Kidney (tissue), 14 donors: ENCODE measurements around the gene KCTD19. TPM values are rescaled to one million over a fixed set of nuclear protein-coding genes. Genes with fewer than 3 reads are reported as not detected.

Experiments
- DNase-seq, 5 donors: peaks; one replicate each; pipeline ENCODE4 v3.0.0-alpha.2; 2013 to 2020
- FAIRE-seq: peaks from 2 replicates; lab custom pipeline; 2012; peaks lifted over from hg19 to GRCh38; lab: Jason Lieb, UNC
- H3K27ac ChIP-seq, 2 donors: one replicate each; pipeline ENCODE4 v1.7.0; 2013; ENCODE audit warnings: low read depth in 2 of 2, low read length in 2 of 2, inconsistent platforms in 1 of 2
- H3K27me3 ChIP-seq: one replicate; pipeline ENCODE4 v1.7.1; 2013; ENCODE audit warnings: low read length, inconsistent platforms; ENCODE audit not compliant: control insufficient read depth, insufficient read depth
- H3K36me3 ChIP-seq, 3 donors: one replicate each; pipeline versions ENCODE4 v1.7.0 to v1.7.1; 2013; ENCODE audit warnings: low read length in 3 of 3, control low read depth in 1 of 3, inconsistent platforms in 1 of 3; ENCODE audit not compliant: insufficient read depth in 3 of 3, control insufficient read depth in 2 of 3
- H3K4me1 ChIP-seq, 3 donors: one replicate each; pipeline versions ENCODE4 v1.7.0 to v1.7.1; 2013; ENCODE audit warnings: low read length in 3 of 3, inconsistent platforms in 1 of 3, low read depth in 1 of 3; ENCODE audit not compliant: control insufficient read depth in 2 of 3, insufficient read depth in 2 of 3
- H3K4me3 ChIP-seq, 3 donors: one replicate each; pipeline versions ENCODE4 v1.7.0 to v1.8.1; 2013; ENCODE audit warnings: low read length in 3 of 3, control low read depth in 1 of 3, inconsistent platforms in 1 of 3
- H3K9ac ChIP-seq, 3 donors: one replicate each; pipeline versions ENCODE4 v1.7.0 to v1.7.1; 2013; ENCODE audit warnings: low read length in 3 of 3, control low read depth in 1 of 3, inconsistent platforms in 1 of 3
- H3K9me3 ChIP-seq, 3 donors: one replicate each; pipeline versions ENCODE4 v1.7.0 to v1.7.1; 2013; ENCODE audit warnings: low read length in 3 of 3, control low read depth in 1 of 3, inconsistent platforms in 1 of 3; ENCODE audit not compliant: control insufficient read depth in 2 of 3, insufficient read depth in 1 of 3
- CTCF ChIP-seq: IDR thresholded peaks from 3 replicates; pipeline ENCODE4 v1.5.1; 2012; ENCODE audit warnings: mild to moderate bottlenecking, moderate library complexity, borderline replicate concordance; ENCODE audit not compliant: insufficient read depth; ENCODE audit errors: extremely low read depth
- intact Hi-C: fragments of 100-400 bp; cut with DNase I; formaldehyde crosslinking; loops from one replicate; pipeline ENCODE4 v1.11.1; 2022
- polyA plus RNA-seq: library from polyadenylated mRNA; stranded (reverse); fragments of 350-450 nt; fragmentation: Illumina TruSeq; extraction: RNeasy Lipid Tissue Mini Kit (QIAGEN cat#74804); gene quantifications from one replicate; pipeline ENCODE4 v1.2.3, GENCODE V29; 2014; ENCODE audit warnings: low read depth, low replicate concordance; ENCODE audit not compliant: insufficient read depth
- total RNA-seq: library from RNA; stranded (reverse); fragmentation: NEBNext Ultra II Directional; extraction: Animal tissue kit (Norgen Biotek cat#: 25700); gene quantifications from one replicate; pipeline ENCODE4 v1.2.1, GENCODE V29; 2021
- donor health status: control.
- donor health status: control.
- donor health status: control.
- donor health status: control.
- donor health status: control.
- donor health status: DM: yes; HTN: yes; CAD: no.
- donor health status: Normal renal cell carcinoma (clear cell type).

Gene KCTD19
- total and polyA plus RNA-seq, 2 donors from 2014 or later, result 0.31 TPM; not detected in 1

- Histone ChIP-seq H3K9me3 (no peaks in the 10 kb centered on the region), H3K9ac (no peak overlapping the region), H3K4me1 (peaks cover 0 to 3% (median 2%) of the 10 kb centered on the region in 3 donors), H3K4me3 (no peak overlapping the region), H3K27ac (peak overlapping the region in 1 of 2 donors; percentile 8), H3K27me3 (no peaks in the 10 kb centered on the region), H3K36me3 (no peaks in the 10 kb centered on the region)
- DNase-seq (peak in 2 of 5 donors; percentile 44 to 58), FAIRE-seq (no peak)
- intact Hi-C loops, result no loop called here
- TF ChIP-seq CTCF, result no peak
These were observed 13.8 kb downstream of the KCTD19 start for GRCh38 chr16:67312719-67313118.

DNA sequence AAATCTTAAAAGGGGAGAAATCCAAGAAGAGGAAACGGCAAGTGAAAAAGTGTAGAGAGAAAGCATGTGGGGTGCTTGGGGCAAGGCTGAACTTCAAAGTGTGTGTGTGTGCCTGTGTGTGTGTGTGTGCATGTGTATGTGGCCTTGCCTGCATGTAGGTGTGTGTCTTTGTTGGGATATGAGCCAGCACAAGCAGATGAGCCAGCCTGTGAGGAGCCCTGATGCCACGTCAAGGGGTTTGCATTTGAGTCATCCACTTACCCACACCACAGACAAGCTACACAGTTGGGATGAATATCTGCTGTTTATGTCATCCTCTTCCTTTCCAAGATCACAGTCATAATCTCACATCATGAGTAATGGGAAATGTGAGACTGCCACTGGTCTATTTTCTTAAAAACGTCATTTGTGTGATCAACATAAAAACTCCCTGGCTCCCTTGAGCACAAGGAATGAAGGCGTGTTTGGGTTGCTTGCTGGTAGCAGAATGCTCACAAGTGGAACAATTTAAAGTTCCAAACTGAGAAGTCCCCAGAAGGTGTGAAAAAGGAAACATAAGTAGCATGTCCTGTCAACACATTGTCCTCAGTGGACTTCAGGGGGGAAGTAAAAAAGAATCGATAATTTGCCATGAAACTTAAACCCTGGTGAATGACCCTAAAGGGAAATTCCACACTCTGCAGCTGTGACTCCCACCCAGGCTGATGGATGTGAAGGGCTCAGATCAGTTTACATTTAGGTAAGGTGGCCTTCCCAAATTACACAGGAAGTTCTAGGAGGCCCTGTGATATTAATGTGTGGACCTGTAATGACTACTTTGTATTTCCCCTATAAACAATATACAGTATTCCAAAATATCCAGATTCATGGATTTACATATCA, 14.7 kb downstream of the KCTD19 start:
- H3K9me3 ChIP-seq, result no peaks in the 10 kb centered on the region
- no peak for FAIRE-seq
- H3K36me3 ChIP-seq, result no peaks in the 10 kb centered on the region
- peak in 3 of 5 donors; percentile 26 to 76 (median 74) for DNase-seq
- H3K27me3 ChIP-seq, result no peaks in the 10 kb centered on the region
- intact Hi-C loops, result no loop called here
- no peak overlapping the region for H3K4me3 ChIP-seq
- no peak overlapping the region for H3K27ac ChIP-seq
- no peak for TF ChIP-seq CTCF
- no peak overlapping the region for H3K9ac ChIP-seq
- peaks cover 0 to 3% (median 2%) of the 10 kb centered on the region in 3 donors for H3K4me1 ChIP-seq

GRCh38 chr16:67310561-67310960, 16.0 kb downstream of the KCTD19 start:
- no peak for FAIRE-seq
- TF ChIP-seq CTCF, result no peak
- intact Hi-C loops, result no loop called here

More at GRCh38 chr16:67310561-67310960, 16.0 kb downstream of the KCTD19 start:
- Histone ChIP-seq H3K27ac (no peak overlapping the region), H3K27me3 (no peaks in the 10 kb centered on the region), H3K4me1 (peaks cover 0 to 3% (median 2%) of the 10 kb centered on the region in 3 donors), H3K9ac (no peak overlapping the region), H3K36me3 (no peaks in the 10 kb centered on the region), H3K9me3 (no peaks in the 10 kb centered on the region), H3K4me3 (no peak overlapping the region)
- no peak for DNase-seq
